Esophagus mucosa (tissue), 1 donor: ENCODE data around the gene PRRX2. TPM values are rescaled to one million over a fixed set of nuclear protein-coding genes. Genes with fewer than 3 reads are reported as not detected.

Source experiments
- ATAC-seq: fragments of 200-7000 bp; cut with Tn5 transposase; one replicate; pipeline ENCODE4 v1.9.1; 2020
- total RNA-seq: library from RNA; stranded (reverse); gene quantifications from one replicate; pipeline ENCODE4 v1.2.4, GENCODE V29; 2023
- donor health status: DM: yes; HTN: yes; CAD: no.

The PRRX2 gene
- total RNA-seq, 1 donor from 2014 or later = 1.5 TPM

- peak; percentile 32 for ATAC-seq
Observed at GRCh38 chr9:129761901-129762369, 96.5 kb downstream of the PRRX2 start.

GRCh38 chr9:129762370-129762984 lies 97.0 kb downstream of the PRRX2 start:
- ATAC-seq = peak; percentile 80

- peak; percentile 12 for ATAC-seq
Observed at GRCh38 chr9:129762985-129763926, 97.8 kb downstream of the PRRX2 start.

GRCh38 chr9:129765764-129766317 lies 100.4 kb downstream of the PRRX2 start:
- no peak for ATAC-seq

GRCh38 chr9:129768486-129768885 lies 103.0 kb downstream of the PRRX2 start:
- ATAC-seq = no peak

GRCh38 chr9:129769669-129770068 lies 104.2 kb downstream of the PRRX2 start:
- ATAC-seq = no peak

GRCh38 chr9:129770741-129771140 lies 105.3 kb downstream of the PRRX2 start:
- no peak for ATAC-seq

Other genes with a start within 250 kb of the PRRX2 start
- gene C9orf50, start 44.5 kb upstream of the PRRX2 start, total RNA-seq = not detected
- 18.8 TPM for gene NTMT1, start 39.5 kb upstream of the PRRX2 start, total RNA-seq
- 11.4 TPM for gene ASB6, start 23.5 kb upstream of the PRRX2 start, total RNA-seq
- gene PTGES, start 87.4 kb downstream of the PRRX2 start, total RNA-seq = 9.1 TPM
- gene TOR1B, start 137.5 kb downstream of the PRRX2 start, total RNA-seq = 11.7 TPM
- 15.5 TPM for gene TOR1A, start 158.5 kb downstream of the PRRX2 start, total RNA-seq
- gene C9orf78, start 169.6 kb downstream of the PRRX2 start, total RNA-seq = 25.1 TPM
- gene USP20, start 169.8 kb downstream of the PRRX2 start, total RNA-seq = 12.8 TPM